GM18868 (cell line): Measurements from ENCODE around the gene PANX1.

Experiments used
- ATAC-seq: cut with Tn5 transposase; IDR thresholded peaks from one replicate; pipeline ENCODE4 v1.9.1; 2021; ENCODE audit warnings: mild to moderate bottlenecking, moderate library complexity; ENCODE audit not compliant: unreplicated experiment

The PANX1 gene

DNA sequence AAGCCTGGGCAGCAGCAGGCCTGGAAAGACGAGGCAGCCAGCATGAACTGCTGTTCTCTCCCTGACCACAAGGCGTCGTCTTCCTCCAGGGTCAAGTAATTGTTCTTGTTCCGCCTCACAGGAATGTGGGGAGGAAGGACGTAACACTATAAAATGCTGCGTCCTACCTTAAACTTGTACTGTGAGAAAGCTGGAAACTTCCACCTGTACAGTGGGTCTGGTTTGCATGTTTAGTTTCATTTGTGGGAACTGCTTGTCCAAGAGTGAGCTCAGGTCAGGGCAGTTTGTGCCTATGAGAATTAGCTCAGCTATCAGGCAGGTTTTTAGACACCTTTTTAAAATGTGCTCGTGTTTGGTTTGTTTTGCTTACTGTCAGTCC, 55.2 kb downstream of the PANX1 start:
- peak; percentile 76 for ATAC-seq

DNA sequence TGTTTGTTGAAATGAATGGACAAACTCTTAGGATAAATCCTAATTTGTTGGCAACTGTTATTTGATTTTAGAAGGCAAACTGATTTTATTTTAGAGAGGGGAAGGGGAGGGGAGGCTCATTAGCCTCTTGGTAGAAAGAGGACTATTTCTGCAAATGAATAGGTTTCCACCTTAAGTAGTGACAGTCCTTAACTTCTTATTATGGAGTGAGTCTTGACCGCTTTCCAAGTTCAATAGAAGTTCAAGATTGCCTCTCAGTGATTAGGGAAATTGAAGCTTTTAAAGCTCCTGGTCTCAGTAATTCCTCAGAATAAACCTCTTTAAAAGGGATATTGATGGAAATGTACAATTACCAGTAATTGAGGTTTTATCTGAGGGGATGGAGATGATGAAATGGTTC, 55.7 kb downstream of the PANX1 start:
- no peak for ATAC-seq

DNA sequence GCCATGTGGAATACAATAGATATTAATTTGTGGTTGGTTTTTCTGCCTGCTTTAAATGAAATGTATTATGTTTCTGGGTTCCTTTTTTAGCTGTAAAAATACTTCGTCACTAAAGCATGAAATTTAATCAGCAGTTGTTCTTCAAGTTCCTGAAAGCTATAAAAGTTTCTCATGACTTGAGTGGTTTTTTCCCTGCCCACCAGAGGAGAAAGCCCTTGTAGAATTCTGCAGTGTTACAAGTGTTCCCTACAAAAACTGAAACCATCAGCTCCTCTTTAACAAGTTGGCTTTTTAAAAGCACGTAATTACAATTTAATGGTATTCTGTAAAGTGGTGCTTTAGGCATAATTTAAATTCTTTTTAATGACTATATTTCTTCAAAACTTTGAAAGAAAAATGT, 56.2 kb downstream of the PANX1 start:
- ATAC-seq: no peak

DNA sequence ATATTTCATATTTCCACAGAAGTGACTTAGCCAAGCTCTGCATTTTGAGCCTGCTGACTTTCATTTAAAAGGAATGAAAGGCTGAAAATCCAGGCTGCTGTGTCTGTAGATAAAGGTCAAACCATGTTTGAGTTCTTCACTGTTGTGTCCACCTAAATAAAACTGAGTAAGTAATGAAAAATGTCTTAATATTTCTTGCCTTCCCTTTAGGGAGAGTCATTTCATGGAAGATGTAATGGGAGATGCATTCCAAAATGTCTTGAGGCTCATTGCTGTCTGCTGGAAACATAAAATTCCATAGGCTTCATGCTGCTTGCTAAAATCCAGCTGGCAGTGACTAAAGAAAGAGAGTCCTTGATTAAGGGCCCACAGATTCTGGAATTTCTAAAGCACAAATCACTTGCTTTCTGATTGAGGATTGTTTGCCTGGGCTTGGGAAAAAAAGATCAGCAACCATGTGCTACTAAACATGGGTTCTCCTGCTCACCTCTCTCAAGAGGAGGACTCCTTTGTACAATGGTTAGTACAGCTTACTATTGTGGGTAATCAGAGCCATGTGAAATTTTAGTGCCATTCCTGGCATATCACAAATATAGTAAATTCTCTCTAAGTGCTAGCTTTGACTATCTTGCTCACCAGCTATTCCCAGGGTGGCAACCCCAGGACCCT, 56.9 kb downstream of the PANX1 start:
- no peak for ATAC-seq

DNA sequence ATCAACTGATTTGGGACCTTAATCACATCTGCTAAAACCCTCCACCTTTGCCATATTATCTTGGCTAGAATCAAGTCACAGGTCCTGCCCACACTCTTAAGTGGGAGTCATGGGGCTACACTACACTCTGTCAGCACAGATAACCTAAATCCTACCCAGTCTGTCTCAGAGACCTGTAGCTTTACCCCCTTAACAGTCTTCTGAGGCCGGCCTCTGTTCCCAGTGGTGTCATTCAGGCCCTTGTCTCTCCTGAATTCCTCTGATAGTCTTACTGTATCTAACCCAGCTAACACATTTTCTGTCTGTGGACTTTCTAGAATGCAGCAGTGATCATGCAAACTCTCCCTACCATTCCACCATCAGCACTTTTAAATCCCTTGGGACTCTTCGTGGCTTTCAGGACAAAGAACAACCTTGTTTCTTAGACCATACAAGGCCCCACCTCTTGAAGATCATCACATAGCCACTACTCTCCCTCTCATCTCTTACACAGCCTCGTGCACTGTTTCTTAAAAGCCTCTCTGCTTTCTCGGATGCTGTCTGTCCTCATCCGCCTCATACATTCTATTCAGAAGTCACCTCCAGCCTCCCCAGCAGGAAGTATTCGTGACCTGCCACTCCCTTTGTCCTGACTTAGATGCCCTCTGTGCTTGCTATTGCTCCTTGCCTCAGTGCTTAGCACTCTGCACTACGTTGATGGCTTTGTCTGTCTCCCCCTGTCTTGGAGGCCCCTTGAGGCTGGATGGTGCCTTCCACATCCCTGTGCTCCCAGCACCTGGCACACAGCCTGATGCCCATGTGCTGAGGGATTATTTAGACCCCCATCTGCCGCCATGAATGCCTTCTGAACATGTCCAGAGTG, 57.9 kb downstream of the PANX1 start:
- no peak for ATAC-seq

DNA sequence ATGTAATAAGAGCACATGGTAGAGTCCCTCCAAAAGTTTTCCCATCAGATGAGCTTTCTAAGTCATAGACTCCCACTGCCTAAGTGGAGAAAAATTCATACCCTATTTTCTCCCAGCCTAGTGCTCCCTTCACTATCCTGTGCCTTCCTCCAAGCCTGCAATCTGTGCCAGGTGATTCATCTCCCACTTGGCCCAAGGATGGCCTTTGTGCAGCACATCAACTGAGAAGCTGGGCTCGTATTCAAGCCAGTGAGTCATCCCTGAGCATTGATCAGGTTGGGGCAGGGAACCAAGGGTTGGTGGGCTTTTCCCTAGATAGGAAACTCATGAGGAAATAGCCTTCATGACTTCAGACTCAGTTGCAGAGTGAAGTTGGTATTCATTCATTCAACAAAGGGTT, 64.6 kb downstream of the PANX1 start:
- ATAC-seq: no peak

DNA sequence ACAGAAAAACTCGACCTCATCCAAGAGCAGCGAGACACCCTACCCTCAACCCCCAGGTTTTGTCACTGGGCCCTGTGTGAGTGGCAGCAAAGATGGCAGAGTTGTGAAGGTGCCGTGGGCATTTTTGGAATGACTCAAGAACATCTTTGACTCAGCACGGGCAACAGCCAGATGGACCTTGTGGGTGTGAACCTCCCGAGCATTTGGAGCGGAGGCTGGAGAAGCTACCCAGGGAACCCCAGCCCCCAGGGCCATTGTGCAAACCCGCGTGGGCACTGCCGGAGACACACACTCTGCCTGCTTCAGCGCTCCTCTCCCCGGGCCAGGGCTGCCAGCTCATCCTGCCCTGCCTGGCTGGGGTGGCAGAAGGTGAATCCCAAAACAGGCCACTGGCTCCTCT, 66.1 kb downstream of the PANX1 start:
- no peak for ATAC-seq

DNA sequence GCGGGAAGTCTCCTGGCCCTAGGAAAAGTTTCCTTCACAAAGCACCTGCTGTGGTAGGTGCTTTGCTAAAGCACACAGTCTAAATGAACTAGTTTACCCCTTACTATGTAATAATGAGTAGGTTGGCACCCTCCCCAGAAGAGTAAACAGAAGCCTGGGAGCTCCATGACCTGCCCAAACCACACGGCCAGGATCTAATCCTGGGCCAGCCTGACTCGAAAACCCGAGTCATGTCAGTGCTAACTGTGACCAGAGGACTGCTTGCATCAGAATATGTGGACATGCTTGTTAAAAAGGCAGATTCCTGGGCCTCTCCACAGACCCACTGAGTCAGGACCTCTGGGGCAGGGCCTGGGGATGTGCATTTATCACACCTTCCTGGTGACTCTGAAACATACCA, 67.7 kb downstream of the PANX1 start:
- no peak for ATAC-seq

DNA sequence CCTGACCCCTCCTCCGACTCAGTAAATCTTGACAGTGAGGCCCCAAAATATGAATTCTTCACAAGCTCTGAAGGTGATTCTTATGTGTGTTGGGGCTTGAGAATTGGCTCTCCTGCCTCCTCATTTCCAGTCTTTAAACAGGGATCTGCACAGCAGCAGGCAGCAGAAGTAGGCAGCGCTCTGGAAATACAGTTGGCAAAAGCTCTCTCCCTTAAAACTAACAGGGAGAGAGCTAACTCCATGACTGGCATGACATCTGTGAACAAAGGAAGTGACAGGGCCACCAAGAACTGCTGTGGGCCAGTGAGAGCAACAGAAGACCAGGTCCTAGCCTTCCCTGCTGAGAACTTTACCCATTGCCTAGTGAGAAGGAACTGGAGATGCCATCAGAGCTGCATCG, 70.1 kb downstream of the PANX1 start:
- ATAC-seq: no peak

DNA sequence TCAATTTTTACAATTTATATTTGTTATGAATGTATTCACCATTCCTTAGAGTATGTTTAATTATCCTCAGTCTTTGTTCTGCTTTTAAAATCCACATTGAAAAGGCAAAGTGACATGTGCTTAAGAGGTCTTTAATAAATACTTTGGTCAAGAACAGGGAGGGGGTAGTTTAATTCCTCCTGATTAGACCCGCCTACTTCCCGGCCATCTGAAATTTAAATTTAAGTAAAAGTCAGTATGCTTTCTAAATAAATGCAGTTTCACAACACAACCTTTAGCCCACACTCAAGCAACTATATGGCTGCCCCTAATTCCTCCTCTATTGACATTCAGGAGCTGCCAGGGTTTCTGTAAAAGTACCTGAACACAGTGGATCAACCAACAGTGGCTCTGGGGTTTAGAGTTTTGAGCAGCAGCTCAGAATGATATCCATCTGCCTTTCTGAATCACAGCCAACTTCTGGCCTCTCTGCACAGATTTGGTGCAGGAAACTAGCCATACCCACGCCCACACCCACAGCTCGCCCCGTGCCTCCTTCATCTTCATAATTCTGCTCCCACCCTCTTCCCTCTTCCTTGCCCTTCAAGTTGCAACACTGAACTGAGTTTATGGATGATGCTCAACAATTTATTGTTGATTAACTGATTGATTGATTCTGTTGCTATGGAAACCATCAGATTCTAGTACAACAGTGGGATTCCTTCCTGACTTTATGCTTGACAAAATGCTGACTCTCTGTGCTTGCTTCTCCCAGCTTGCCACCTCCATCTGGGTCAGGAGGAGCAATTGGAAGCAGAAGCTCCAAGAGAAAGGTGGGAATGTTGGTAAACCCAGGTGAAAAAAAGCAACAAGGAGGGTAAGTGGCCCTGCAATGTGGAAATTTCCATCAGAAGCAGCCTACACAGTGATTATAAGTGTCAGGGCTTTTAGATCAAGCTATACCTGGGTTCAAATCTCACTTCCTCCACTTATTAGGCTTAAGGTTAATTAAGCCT, 70.8 kb downstream of the PANX1 start:
- no peak for ATAC-seq

DNA sequence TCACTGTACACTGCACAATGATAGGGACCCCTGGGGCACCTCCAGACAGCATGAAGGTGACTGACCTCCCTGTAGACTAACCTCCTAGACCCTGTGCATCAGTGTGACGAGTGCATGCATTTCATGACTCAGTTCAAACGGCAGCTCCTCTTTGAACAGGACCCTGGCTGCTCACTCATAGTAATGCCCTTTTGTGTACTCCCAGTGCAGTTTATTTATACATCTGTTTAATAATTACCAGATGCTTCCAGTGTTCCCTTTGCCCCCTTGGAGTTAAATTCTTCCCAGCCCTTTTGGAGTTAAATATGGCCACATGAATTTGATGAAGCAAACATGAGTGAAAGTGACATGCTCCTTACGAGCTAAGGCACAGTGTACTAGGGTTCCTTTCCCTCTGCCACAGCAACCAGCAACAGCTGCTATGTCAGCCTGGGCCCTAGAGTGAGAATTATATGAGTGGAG, 72.4 kb downstream of the PANX1 start:
- ATAC-seq: no peak

DNA sequence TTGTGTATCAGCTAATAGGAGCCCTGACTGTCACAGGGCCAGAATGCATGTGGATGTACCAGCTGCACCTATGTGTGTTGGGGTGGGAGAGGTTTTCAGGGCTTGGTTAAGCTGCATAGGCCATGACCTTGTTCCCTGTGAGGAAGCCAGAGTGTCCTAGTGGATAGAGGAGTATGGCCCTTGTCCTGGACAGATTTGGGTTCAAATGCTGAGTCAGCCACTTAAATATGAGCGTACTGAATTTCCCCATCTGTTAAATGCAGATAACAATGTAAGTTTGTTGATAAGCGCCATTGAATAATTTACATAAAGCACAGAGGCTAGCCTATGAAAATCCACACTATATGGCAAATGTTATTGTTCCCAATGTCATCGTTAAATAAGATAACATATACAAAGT, 74.4 kb downstream of the PANX1 start:
- ATAC-seq: no peak

DNA sequence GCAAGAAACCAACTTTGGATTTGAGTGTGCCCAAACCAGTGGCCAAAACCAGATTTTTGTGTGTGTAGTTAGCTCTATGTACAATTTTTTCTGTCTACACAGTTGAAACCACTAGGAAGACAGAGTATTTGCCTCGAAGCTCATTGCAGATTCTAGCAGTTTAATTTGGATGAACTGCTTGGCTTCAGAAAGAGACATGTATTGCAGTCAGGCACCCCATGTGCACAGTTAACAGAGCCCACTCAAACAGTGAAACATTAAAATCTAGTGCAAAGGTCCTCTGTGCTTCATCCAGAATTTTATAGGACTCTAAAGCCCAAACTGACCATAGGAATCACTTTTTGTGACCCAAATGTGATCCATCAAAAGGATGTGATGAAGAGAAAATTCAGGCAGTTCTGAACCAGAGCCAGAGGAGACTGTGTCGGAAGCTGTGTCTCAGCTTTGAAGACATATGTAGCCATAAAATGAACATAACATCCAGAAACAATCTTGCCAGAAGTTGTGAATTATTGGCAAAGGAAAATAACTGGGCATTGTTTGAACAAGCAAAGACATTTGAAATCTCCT, 82.7 kb downstream of the PANX1 start:
- ATAC-seq: no peak

DNA sequence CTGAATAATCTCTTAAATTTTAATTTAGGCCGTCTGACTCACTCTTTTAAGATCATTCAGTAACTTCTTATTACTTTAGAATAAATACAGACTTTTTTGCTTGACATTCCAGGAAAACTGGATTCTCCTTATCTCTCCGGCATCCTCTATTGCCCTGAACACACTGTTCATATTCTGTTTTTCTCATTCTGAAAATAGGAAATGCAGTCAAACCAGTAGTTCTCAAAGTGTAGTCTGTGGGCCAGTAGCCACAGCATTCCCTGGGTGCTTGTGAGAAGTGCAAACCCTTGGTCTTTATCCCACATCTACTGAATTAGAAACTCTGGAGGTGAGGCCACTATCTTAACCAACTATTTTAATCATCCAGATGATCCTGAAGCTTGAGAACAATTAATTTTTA, 84.3 kb downstream of the PANX1 start:
- ATAC-seq: no peak

DNA sequence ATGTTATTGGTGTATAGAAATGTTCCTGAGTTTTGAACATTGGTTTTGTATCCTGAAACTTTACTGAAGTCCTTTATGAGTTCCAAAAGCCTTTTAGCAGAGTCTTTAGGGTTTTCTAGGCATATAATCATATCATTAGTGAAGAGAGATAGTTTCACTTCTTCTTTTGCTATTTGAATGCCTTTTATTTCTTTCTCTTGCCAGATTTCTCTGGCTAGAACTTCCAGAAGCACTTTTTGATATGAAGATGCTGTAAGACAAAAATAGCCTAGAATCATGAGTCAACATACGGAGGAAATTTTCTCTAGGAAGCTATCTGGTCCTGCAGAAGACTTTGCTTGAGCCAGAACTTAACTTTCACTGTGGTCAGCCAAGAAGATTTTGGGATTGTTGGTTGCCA, 89.1 kb downstream of the PANX1 start:
- no peak for ATAC-seq

DNA sequence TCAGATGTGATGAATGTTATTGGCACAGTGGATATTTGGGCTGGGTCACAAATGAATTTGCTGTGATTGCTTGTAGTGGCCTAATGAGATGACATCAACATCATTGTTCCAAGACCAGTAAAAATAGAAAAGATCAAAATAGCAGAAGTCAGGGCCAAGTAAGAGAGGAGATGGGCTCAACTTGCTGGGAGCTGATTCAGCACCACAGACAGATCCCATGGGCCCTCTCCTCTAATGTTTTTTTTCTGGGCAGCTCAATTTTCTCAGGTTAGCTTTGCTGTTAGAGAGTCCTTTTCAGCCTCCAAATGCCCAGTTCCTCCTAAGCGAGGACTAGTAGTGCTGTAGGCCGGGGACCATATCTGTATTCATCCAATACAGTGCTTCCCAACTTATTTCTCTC, 89.7 kb downstream of the PANX1 start:
- ATAC-seq: no peak

DNA sequence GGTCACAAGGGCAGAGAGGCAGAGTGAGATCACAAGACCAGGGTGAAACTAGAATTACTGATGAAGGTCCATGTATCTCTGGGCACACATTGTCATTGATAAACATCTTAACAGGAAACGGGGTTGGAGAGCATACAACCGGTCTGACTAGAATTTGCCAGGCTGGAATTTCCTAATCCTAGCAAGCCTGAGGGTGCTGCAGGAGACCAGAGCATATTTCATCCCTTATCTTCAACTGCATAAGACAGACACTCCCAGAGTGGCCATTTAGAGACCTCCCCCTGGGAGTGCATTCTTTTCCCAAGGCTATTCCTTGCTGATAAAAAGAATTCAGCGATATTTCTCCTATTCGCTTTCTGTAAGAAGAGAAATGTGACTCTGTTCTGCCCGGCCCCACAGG, 91.1 kb downstream of the PANX1 start:
- no peak for ATAC-seq

DNA sequence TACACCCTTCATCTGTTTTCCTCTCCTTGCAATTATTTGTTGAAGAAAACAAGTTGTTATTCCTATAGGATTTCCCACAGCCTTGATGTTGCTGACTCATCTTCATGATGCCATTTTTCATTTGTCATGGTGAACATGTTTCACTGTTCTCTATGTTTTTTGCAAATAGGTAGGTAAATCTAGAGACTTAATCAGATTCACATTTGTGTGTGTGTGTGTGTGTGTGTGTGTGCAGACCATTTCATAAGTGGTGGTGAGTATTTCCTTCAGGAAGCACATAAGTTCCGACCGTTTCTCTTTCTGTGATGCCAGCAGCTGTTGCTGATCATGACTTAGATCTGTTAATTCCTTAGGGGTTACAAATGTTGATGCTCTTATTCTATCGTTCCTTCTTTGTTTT, 95.4 kb downstream of the PANX1 start:
- no peak for ATAC-seq
